Neutrophil (primary cell): ENCODE data around the gene TRAPPC12.
"Not testable (repeated sequence)": the region's sequence is repeated elsewhere in the genome, so short reads cannot be mapped to it uniquely, and the experiment has no call there.

Experiments
- H3K27ac ChIP-seq: fragments of 200-600 bp; sonication (generic); 2 replicates; pipeline ENCODE4 v1.5.1; 2016; ENCODE audit warnings: mild to moderate bottlenecking, moderate library complexity
- H3K27me3 ChIP-seq: fragments of 200-600 bp; sonication (generic); 2 replicates; pipeline ENCODE4 v1.6.0; 2016; ENCODE audit warnings: mild to moderate bottlenecking
- H3K36me3 ChIP-seq: fragments of 200-600 bp; sonication (generic); 2 replicates; pipeline ENCODE4 v1.5.1; 2017
- H3K4me1 ChIP-seq, 2 experiments: fragments of 200-600 bp in 1 of 2; sonication (generic) in 1 of 2; 1 replicate in 1 of 2; 2 replicates in 1 of 2; pipeline versions ENCODE4 v1.5.1 to v1.6.1; 2013 to 2016; ENCODE audit warnings: low read depth in 1 of 2, low read length in 1 of 2, mild to moderate bottlenecking in 1 of 2, moderate library complexity in 1 of 2; ENCODE audit not compliant: control insufficient read depth in 1 of 2, insufficient read depth in 1 of 2
- H3K4me3 ChIP-seq, 2 experiments: fragments of 200-600 bp in 1 of 2; sonication (generic) in 1 of 2; 1 replicate in 1 of 2; 2 replicates in 1 of 2; pipeline ENCODE4 v1.5.1; 2013 to 2016; ENCODE audit warnings: low read depth in 1 of 2, low read length in 1 of 2, mild to moderate bottlenecking in 1 of 2, moderate library complexity in 1 of 2
- H3K9me3 ChIP-seq: fragments of 200-600 bp; sonication (generic); 2 replicates; pipeline ENCODE4 v1.5.1; 2016
- CTCF ChIP-seq: fragments of 200-600 bp; sonication (generic); IDR thresholded peaks from 2 replicates; pipeline ENCODE4 v1.5.1; 2016; ENCODE audit warnings: antibody characterized with exemption

The TRAPPC12 gene

GRCh38 chr2:3446381-3446780 is 66.9 kb downstream of the TRAPPC12 start:
- no peaks in the 10 kb centered on the region for H3K4me1 ChIP-seq
- no peak for TF ChIP-seq CTCF
- peaks cover 83% of the 10 kb centered on the region for H3K36me3 ChIP-seq
- H3K4me3 ChIP-seq, result no peak overlapping the region
- H3K9me3 ChIP-seq, result no peaks in the 10 kb centered on the region
- no peak overlapping the region for H3K27ac ChIP-seq
- H3K27me3 ChIP-seq, result no peaks in the 10 kb centered on the region

DNA sequence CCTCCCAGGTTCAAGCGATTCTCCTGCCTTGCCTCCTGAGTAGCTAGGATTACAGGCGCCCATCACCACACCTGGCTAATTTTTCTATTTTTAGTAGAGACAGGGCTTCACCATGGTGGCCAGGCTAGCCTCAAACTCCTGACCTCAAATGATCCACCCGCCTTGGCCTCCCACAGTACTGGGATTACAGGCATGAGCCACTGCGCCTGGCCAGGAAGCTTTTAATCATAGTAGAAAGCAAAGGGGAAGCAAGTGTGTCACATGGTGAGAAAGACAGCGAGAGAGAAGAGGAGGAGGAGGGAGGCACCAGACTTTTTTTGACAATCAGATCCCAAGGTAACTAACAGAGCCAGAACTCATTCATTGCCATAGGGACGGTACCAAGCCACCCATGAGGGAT is 67.7 kb downstream of the TRAPPC12 start:
- not testable (repeated sequence) for H3K4me1 ChIP-seq, H3K27ac ChIP-seq, H3K27me3 ChIP-seq, H3K4me3 ChIP-seq, H3K9me3 ChIP-seq
- H3K36me3 ChIP-seq, result peaks cover 88% of the 10 kb centered on the region

GRCh38 chr2:3447789-3448317 is 68.4 kb downstream of the TRAPPC12 start:
- Histone ChIP-seq H3K9me3 (no peaks in the 10 kb centered on the region), H3K27ac (no peak overlapping the region), H3K27me3 (no peaks in the 10 kb centered on the region), H3K36me3 (peaks cover 95% of the 10 kb centered on the region), H3K4me3 (no peak overlapping the region), H3K4me1 (no peaks in the 10 kb centered on the region)
- no peak for TF ChIP-seq CTCF

DNA sequence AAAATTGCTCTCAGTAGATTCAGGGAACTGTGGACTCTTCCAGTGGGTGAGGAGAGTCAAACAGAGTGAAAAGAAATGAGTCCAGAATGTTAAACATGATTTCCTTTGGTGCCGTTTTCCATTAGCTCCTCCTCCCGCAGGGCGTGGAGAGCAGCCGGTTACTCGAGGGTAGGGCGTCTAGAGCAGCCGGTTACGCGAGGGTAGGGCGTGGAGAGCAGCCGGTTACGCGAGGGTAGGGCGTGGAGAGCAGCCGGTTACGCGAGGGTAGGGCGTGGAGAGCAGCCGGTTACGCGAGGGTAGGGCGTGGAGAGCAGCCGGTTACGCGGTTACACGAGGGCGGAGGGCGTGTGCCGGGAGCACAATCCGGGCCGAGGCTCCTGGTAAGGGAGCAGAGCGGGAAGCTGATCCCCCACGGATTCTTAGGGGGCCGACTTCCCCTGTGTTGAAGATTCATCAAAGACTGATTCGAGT is 69.0 kb downstream of the TRAPPC12 start:
- not testable (repeated sequence) for H3K27me3 ChIP-seq, H3K9me3 ChIP-seq, H3K27ac ChIP-seq, H3K4me3 ChIP-seq, H3K4me1 ChIP-seq
- peaks cover 96% of the 10 kb centered on the region for H3K36me3 ChIP-seq

GRCh38 chr2:3449086-3449485 is 69.6 kb downstream of the TRAPPC12 start:
- Histone ChIP-seq H3K27me3 (no peaks in the 10 kb centered on the region), H3K9me3 (no peaks in the 10 kb centered on the region), H3K4me3 (no peak overlapping the region), H3K36me3 (peaks cover 96% of the 10 kb centered on the region), H3K27ac (no peak overlapping the region), H3K4me1 (no peaks in the 10 kb centered on the region)
- TF ChIP-seq CTCF, result no peak

DNA sequence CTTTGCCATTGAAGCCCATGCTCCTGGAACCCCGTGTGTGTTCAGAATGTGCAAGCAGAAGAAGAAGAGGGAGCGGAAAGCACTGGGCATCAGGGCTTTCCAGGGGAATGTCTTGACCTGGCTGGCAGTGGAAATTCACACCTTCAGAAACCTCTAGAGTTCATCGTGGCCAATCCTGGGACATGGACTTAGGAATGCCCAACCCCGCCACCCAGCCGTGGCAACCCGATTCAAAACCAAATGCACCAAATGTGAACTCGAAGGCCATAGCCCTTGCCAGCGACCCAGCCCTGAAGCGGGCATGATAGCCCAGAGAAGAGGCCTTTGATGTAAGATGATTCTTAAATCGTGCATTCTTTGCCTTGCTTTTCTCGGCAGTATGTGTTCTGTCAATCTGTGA is 70.4 kb downstream of the TRAPPC12 start:
- no peak overlapping the region for H3K27ac ChIP-seq
- no peaks in the 10 kb centered on the region for H3K9me3 ChIP-seq
- H3K36me3 ChIP-seq, result peaks cover 92% of the 10 kb centered on the region
- no peaks in the 10 kb centered on the region for H3K4me1 ChIP-seq
- no peak for TF ChIP-seq CTCF
- no peaks in the 10 kb centered on the region for H3K27me3 ChIP-seq
- H3K4me3 ChIP-seq, result no peak overlapping the region
